GM12891 (cell line): Measurements from ENCODE around the gene SASH1.

Source experiments
- POLR2A ChIP-seq: IDR thresholded peaks from 2 replicates; pipeline ENCODE4 v1.6.1; 2011; ENCODE audit warnings: low read depth, low read length, control low read depth
- POLR2AphosphoS5 ChIP-seq: IDR thresholded peaks from 2 replicates; pipeline ENCODE4 v1.6.1; 2011; ENCODE audit warnings: low read depth, low read length, control low read depth
- SPI1 ChIP-seq: IDR thresholded peaks from 2 replicates; pipeline ENCODE4 v1.6.1; 2011; ENCODE audit warnings: low read depth, low read length, control low read depth
- TAF1 ChIP-seq: IDR thresholded peaks from 2 replicates; pipeline ENCODE4 v1.6.1; 2011; ENCODE audit warnings: low read depth, low read length, control low read depth

DNA sequence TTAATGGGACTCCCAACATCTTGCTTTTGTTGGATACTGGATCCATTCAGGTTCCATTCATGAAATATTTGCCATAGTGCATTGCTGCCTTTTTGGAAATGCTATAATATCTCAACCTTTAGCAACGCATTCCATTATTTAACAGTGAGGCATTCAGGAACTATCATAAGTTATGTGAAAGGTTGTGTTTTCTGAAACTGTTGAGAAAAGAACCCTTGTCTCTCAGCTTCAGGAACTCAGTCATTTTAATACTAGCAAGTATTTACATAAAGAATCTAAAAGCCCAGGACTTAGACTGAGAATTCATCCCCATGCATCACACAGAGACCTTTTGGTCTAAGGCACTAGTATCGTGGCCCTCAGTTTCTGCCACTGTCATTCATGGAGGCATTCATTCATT, 24.9 kb upstream of the SASH1 start:
- TF ChIP-seq POLR2A: no peak
- no peak for TF ChIP-seq POLR2AphosphoS5
- no peak for TF ChIP-seq TAF1
- TF ChIP-seq SPI1: no peak
